ENCODE measurements around the gene CCDC158.

DNA sequence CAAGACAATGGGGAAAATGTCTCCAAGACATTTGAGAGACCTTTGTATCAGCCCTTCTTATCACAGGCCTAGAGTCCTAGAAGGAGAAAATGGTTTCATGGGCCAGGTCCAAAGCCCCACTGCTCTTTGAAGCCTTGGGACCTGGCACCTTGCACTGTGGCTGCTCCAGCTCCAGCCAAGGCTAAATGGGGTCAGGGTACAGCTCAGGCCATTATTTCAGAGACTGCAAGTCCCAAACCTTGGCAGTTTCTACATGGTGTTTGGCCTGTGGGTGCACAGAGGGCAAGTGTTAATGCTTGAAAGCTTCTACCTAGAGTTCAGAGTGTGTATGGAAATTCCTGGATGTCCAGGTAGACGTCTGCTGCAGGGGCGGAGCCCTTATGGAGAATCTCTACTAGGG, 42.6 kb upstream of the CCDC158 start:
- TF ChIP-seq, protein P1, sequence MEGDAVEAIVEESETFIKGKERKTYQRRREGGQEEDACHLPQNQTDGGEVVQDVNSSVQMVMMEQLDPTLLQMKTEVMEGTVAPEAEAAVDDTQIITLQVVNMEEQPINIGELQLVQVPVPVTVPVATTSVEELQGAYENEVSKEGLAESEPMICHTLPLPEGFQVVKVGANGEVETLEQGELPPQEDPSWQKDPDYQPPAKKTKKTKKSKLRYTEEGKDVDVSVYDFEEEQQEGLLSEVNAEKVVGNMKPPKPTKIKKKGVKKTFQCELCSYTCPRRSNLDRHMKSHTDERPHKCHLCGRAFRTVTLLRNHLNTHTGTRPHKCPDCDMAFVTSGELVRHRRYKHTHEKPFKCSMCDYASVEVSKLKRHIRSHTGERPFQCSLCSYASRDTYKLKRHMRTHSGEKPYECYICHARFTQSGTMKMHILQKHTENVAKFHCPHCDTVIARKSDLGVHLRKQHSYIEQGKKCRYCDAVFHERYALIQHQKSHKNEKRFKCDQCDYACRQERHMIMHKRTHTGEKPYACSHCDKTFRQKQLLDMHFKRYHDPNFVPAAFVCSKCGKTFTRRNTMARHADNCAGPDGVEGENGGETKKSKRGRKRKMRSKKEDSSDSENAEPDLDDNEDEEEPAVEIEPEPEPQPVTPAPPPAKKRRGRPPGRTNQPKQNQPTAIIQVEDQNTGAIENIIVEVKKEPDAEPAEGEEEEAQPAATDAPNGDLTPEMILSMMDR (conservative IDR thresholded peaks at IDR 0.05; ENCODE audit: low read depth in 2 of 2) = no peak
- no peak for TF ChIP-seq POLR2AphosphoS5 (IDR thresholded peaks at IDR 0.05; ENCODE audit: low read depth)
- TF ChIP-seq EZH2 (IDR thresholded peaks at IDR 0.05; ENCODE audit: low read depth, unreplicated experiment) = no peak
